ENCODE data around the gene BEND3. TPM values are rescaled to one million over a fixed set of nuclear protein-coding genes. Genes with fewer than 3 reads are reported as not detected.
"Not testable (repeated sequence)": the region's sequence is repeated elsewhere in the genome, so short reads cannot be mapped to it uniquely, and the experiment has no call there.

BEND3 gene
- total RNA-seq, 1 experiment from 2014 or later: 11.8 TPM

GRCh38 chr6:107121266-107121665 lies 6.0 kb upstream of the BEND3 start:
- H3K27ac Mint-ChIP-seq (ENCODE audit: unreplicated experiment): no peak overlapping the region
- H3K36me3 Mint-ChIP-seq (ENCODE audit: insufficient read depth, unreplicated experiment): peaks cover 8% of the 10 kb centered on the region
- no peaks in the 10 kb centered on the region for H3K4me1 Mint-ChIP-seq (ENCODE audit: low read depth, unreplicated experiment)
- DNase-seq: no peak
- intact Hi-C loops (cut with micrococcal nuclease; ENCODE audit: unreplicated experiment): no loop called here
- no peak overlapping the region for H3K4me3 Mint-ChIP-seq (ENCODE audit: low read depth, unreplicated experiment)
- TF ChIP-seq CTCF (IDR thresholded peaks at IDR 0.05; ENCODE audit: unreplicated experiment): no peak
- no peaks in the 10 kb centered on the region for H3K27me3 Mint-ChIP-seq (ENCODE audit: unreplicated experiment)
- BruUV-seq (replicated peaks): no TSS peak
- H3K9me3 Mint-ChIP-seq (ENCODE audit: low read depth, unreplicated experiment): no peaks in the 10 kb centered on the region
- CTCF ChIA-PET: no interaction called here

GRCh38 chr6:107120404-107120803 lies 5.1 kb upstream of the BEND3 start:
- CTCF ChIA-PET: no interaction called here
- no TSS peak for BruUV-seq (replicated peaks)
- intact Hi-C loops (cut with micrococcal nuclease; ENCODE audit: unreplicated experiment): no loop called here
- DNase-seq: no peak
- H3K36me3 Mint-ChIP-seq (ENCODE audit: insufficient read depth, unreplicated experiment): peaks cover 17% of the 10 kb centered on the region
- H3K4me1 Mint-ChIP-seq (ENCODE audit: low read depth, unreplicated experiment): no peaks in the 10 kb centered on the region
- H3K27ac Mint-ChIP-seq (ENCODE audit: unreplicated experiment): no peak overlapping the region
- no peaks in the 10 kb centered on the region for H3K27me3 Mint-ChIP-seq (ENCODE audit: unreplicated experiment)
- no peak for TF ChIP-seq CTCF (IDR thresholded peaks at IDR 0.05; ENCODE audit: unreplicated experiment)
- H3K9me3 Mint-ChIP-seq (ENCODE audit: low read depth, unreplicated experiment): no peaks in the 10 kb centered on the region
- no peak overlapping the region for H3K4me3 Mint-ChIP-seq (ENCODE audit: low read depth, unreplicated experiment)

- Mint-ChIP-seq H3K4me3 (ENCODE audit: low read depth, unreplicated experiment) (no peak overlapping the region), H3K27ac (ENCODE audit: unreplicated experiment) (no peak overlapping the region), H3K27me3 (ENCODE audit: unreplicated experiment) (no peaks in the 10 kb centered on the region), H3K4me1 (ENCODE audit: low read depth, unreplicated experiment) (no peaks in the 10 kb centered on the region), H3K9me3 (ENCODE audit: low read depth, unreplicated experiment) (no peaks in the 10 kb centered on the region), H3K36me3 (ENCODE audit: insufficient read depth, unreplicated experiment) (peaks cover 31% of the 10 kb centered on the region)
- TF ChIP-seq CTCF (IDR thresholded peaks at IDR 0.05; ENCODE audit: unreplicated experiment): no peak
- CTCF ChIA-PET: no interaction called here
- BruUV-seq (replicated peaks): no TSS peak
- DNase-seq: no peak
- intact Hi-C loops (cut with micrococcal nuclease; ENCODE audit: unreplicated experiment): loop anchor here (10.0 kb wide), 1 partner anchor 336 kb away; the partner anchor contains the start of gene PDSS2
Measured at GRCh38 chr6:107118976-107119375, 3.7 kb upstream of the BEND3 start.

GRCh38 chr6:107118540-107118939 lies 3.2 kb upstream of the BEND3 start:
- H3K4me1 Mint-ChIP-seq (ENCODE audit: low read depth, unreplicated experiment); H3K27me3 Mint-ChIP-seq (ENCODE audit: unreplicated experiment); H3K4me3 Mint-ChIP-seq (ENCODE audit: low read depth, unreplicated experiment); CTCF ChIA-PET; H3K9me3 Mint-ChIP-seq (ENCODE audit: low read depth, unreplicated experiment); H3K27ac Mint-ChIP-seq (ENCODE audit: unreplicated experiment); DNase-seq; BruUV-seq (replicated peaks): not testable (repeated sequence)
- H3K36me3 Mint-ChIP-seq (ENCODE audit: insufficient read depth, unreplicated experiment): peaks cover 36% of the 10 kb centered on the region
- intact Hi-C loops (cut with micrococcal nuclease; ENCODE audit: unreplicated experiment): loop anchor here (10.0 kb wide), 1 partner anchor 336 kb away; the partner anchor contains the start of gene PDSS2

GRCh38 chr6:107116931-107117330 lies 1.6 kb upstream of the BEND3 start:
- DNase-seq: no peak

More at GRCh38 chr6:107116931-107117330, 1.6 kb upstream of the BEND3 start:
- H3K4me3 Mint-ChIP-seq (ENCODE audit: low read depth, unreplicated experiment): no peak overlapping the region
- H3K9me3 Mint-ChIP-seq (ENCODE audit: low read depth, unreplicated experiment): no peaks in the 10 kb centered on the region
- H3K27me3 Mint-ChIP-seq (ENCODE audit: unreplicated experiment): no peaks in the 10 kb centered on the region
- no peaks in the 10 kb centered on the region for H3K4me1 Mint-ChIP-seq (ENCODE audit: low read depth, unreplicated experiment)
- H3K36me3 Mint-ChIP-seq (ENCODE audit: insufficient read depth, unreplicated experiment): peaks cover 43% of the 10 kb centered on the region
- no peak overlapping the region for H3K27ac Mint-ChIP-seq (ENCODE audit: unreplicated experiment)
- intact Hi-C loops (cut with micrococcal nuclease; ENCODE audit: unreplicated experiment): loop anchor here (10.0 kb wide), 1 partner anchor 338 kb away; the partner anchor contains the start of gene PDSS2
- BruUV-seq (replicated peaks): no TSS peak
- CTCF ChIA-PET: interaction anchor here (1.4 kb wide), 1 partner anchor 36 kb away, joined by 4 read pairs; no protein-coding TSS in a partner anchor
- TF ChIP-seq CTCF (IDR thresholded peaks at IDR 0.05; ENCODE audit: unreplicated experiment): no peak
